GM19324 (cell line): ENCODE measurements around the gene ADD3.
"Not testable (repeated sequence)": the region's sequence is repeated elsewhere in the genome, so short reads cannot be mapped to it uniquely, and the experiment has no call there.

Experiments
- ATAC-seq: cut with Tn5 transposase; IDR thresholded peaks from one replicate; pipeline ENCODE4 v1.9.1; 2021; ENCODE audit warnings: mild to moderate bottlenecking, moderate library complexity; ENCODE audit not compliant: unreplicated experiment, low FRiP score

The ADD3 gene

DNA sequence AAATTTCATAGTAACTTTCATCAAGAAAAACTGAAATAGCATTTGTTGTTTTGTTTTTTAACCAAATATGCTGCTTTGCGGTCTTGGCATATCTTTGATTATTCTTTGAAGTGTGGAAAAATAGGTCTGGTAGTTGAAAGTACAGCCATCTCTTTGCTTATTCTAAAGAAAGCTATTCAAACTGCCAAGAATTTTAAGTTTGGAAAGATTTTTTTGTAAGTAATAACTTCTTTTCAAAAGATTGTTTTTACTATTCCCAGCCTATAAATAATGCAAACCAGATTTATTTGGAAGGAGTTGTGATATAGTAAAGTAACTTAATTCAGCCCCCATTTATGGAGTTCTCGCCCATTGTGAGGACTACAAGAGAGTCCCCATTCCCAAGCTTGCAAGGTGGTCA, 87.0 kb downstream of the ADD3 start:
- ATAC-seq = no peak

DNA sequence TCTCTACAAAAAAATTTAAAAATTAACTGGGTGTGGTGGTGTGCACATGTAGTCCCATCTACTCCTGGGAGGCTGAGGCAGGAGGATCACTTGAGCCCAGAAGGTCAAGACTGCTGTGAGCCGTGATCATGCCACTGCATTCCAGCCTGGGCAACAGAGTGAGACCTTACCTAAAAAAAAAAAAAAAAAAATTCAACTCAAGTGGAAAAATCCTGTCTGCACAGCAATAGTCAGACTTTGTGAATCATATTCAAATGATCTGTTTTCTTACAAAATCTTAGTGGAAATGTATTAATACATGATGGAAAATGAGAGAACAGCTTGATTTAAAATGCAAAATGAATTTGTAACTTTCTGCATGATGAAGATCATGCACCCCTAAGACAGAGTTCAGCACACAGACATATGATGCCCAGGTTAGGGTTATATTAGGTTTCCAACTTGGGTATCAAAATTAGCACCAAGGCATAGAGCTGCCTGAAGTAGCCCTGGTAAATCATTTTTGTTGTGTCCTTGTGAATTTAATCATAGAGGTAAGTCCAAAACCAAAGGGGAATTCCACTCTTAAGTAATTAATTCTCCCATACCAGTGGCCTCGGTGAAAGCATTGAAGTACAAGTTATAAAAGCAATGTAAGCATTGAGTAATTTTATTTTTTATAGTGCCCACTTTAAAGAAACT, 93.8 kb downstream of the ADD3 start:
- ATAC-seq = no peak

DNA sequence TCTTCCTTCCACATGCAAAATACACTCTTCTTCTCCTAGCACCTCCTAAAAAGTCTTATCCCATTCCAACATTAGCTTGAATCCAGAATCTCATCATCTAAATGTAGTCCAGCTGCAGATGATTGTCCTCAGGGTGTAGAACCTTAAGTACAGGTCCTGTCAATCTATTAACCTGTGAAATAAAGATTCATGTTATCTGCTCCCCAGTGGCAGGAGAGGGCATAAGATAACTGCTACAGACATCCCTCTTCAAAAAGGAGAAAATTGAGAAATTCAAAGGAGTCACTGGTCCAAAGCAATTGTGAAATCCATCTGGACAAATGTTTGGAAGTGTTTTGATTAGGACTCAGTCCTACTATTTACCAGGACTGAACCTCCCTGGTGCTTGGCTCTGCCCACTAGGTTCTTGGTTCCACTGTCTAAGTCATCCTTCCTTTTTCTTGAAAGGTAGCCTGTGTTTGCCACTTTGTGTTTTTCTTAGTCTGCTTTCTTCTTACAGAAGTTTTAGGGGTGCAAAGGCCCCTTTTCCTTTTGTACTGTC, 96.2 kb downstream of the ADD3 start:
- no peak for ATAC-seq

DNA sequence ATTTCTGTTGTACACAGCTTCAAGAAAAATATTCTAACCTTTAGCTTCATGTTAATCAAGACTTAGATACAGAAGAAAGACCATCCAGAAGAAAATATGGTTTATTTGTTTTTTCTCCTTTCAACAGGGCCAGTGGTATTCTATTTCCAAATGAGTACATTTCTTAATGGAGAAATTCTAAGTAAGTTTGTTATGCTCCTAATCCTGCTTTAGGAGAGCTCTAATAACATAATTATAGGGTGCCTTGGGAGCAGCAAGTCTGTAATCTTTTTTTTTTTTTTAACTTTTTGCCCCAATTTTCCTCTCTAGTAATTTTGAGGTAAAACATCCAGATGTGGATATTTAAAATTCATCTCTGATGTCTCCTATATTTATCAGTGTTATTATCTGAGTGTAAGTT, 98.1 kb downstream of the ADD3 start:
- no peak for ATAC-seq

DNA sequence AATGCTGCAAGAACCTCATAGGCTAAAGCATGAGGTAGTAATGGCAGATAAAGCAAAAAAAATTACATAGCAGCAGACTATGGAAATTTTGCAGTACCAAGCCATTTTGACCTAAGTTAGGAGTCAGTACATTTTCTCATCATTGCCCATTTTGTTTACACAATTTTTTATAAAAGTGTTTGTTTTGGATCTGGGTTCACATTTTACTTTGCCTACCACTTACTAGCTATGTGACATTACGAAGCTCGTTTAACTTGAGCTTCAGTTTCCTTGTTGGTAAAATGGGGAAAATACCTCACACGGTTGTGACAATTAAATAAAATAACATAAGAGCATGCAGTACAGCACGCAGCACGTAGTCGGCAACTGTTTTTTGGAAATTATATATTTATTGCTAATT, 99.6 kb downstream of the ADD3 start:
- ATAC-seq = no peak

DNA sequence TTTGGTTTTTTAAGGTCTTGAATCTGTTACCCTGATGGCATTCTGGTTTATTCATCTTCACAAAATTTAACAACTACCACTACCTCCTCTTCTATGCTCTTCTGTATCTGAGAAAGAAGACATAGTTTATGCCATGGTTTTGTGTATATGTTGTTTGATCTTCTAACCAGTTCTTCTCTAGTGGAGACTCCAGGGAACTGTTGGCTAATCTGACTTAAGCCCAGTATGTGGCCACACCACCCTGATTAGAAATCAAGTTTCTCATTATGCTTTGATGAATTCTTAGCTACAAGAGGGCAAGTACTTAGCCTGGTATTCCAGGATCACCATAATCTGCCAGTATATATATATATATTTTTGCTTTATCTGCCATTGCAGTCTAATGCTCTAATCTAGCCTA, 100.1 kb downstream of the ADD3 start:
- ATAC-seq = no peak

DNA sequence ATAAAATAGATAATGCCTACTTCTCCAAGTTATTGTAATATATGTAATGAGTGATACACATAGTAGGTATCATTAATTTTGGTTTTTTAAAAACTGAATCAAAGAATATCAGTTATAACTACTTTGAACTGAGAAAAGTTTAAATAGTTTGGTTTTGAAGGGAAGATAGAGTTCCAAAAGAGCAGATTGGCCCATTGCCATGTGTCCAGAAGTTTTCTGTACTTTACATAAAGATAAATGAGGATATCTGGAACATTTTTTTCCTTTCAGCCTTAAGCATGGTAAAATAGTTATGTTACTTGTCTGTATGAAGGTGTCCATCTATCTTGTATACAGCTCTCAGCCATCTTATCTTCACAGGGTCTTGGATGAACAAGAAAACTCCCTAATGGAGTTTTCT, 101.7 kb downstream of the ADD3 start:
- ATAC-seq = no peak

DNA sequence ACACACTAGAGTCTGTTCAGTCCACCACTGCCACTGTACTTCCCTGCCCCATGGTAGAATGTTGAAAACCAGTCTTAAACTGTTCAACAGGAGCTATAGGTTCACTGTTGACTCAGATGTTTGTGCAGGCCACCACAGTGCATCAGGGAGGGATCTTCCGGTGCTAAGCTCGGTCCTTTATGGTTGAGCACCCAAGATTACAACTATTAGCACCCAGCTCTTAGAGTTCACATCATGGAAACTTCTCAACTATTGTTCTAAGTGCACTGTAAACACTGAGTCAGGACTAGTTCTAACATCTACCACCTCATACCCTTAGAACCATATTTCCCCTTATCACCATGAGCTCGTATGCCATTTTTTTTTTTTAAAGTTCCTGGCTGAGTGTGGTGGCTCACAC, 102.6 kb downstream of the ADD3 start:
- no peak for ATAC-seq

DNA sequence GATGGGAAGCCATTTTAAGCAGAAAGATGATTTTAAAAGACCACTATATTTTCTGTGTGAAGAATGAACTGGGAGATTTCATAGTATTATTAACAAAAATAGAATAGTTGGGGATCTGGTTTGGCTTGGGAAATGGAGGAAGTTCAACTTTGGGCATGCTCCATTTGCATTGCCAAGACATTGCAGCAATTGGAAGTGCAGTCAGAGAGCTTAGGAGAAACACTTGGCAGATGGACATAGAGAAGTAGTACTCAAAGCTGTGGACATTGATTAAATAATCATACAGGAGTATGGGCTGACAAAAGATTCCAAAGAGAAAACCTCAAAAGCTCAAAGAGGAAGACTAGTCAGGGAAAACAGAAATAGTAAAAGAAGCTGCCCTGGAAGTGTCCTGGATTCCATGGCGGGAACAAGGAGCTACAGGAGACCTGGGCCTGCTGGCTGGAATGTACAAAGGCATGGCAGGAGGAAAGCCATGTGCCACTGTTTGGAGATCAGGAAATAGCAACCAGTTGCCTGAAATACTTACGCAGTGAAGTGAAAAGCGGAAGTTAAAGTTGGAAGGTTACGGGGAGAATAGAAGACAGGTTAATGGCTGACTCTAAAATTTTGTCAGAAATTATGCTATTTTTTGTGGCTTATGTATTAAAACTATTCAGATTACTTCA, 106.0 kb downstream of the ADD3 start:
- ATAC-seq = no peak

DNA sequence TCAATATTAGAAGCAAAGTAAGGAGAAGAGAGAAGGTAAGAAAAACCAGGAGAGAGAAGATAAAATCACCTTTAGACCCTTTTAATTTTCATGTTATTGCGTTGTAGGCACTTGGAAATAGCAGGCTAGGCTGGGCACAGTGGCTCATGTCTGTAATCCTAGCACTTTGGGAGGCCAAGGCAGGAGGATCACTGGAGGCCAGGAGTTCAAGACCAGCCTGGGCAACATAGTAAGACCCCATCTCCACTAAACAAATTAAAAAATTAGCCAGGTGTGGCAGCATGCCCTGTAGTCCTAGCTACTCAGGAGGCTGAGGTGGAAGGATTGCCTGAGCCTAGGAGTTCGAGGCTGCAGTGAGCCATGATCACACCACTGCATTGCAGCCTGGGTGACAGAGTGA, 106.9 kb downstream of the ADD3 start:
- not testable (repeated sequence) for ATAC-seq

DNA sequence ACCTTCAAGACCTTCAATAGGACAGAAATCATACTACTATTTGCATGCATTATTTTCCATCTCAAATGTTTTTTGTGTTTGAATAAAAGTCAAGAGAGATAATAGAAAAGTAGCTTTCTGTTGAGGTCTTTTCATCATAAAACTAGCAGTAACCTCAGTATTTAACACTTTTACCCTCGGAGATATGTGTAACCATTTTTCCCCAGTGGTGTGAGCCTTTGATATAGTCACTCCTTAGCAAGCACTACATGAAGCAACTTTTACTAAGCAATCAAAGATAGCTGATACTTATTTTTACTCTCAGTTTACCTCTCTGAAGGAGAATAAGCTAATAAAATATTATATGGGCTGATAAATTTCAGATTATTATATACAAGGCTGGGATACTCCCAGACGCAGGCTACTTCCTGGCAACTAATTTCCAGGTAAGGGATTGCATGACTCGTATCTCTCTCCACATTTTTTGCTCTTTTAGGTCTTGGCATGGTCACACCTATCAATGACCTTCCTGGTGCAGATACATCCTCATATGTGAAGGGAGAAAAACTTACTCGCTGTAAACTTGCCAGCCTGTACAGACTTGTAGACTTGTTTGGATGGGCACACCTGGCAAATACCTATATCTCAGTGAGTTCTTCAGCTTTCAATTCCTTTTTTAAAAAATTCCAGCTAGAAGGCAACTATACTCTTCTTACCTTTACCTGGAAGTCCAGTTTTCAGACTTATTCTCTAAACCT, 108.2 kb downstream of the ADD3 start:
- no peak for ATAC-seq

DNA sequence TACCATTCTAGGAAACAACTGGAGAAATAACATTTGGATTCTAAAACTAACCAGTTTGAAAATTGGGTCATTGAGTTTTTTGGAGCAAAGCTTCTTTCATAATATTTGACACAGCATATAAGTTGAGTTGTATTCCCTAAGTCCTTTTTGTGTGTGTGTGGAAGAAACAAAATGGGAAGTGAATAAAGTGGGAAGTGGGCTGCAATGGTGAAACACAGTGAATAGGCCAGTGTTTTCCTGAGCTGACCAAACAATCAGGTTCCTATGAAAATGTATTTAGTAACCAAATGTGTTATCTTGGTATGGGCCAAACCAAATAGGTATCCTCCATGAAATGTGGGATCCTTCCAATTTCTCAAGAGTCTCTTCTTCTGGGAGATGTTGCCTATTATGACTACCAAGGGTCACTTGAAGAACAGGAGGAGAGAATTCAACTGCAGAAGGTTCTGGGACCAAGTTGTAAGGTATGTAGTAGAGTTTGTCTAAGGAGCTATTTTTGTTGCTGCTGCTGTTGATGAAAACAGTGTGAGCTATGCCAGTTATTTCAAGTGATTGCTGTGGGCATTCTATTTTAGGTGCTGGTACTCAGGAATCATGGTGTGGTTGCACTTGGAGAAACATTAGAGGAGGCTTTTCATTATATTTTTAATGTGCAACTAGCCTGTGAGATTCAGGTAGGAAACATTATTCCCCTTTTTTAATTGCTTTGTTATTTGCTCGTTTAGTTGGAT, 111.3 kb downstream of the ADD3 start:
- ATAC-seq = no peak

DNA sequence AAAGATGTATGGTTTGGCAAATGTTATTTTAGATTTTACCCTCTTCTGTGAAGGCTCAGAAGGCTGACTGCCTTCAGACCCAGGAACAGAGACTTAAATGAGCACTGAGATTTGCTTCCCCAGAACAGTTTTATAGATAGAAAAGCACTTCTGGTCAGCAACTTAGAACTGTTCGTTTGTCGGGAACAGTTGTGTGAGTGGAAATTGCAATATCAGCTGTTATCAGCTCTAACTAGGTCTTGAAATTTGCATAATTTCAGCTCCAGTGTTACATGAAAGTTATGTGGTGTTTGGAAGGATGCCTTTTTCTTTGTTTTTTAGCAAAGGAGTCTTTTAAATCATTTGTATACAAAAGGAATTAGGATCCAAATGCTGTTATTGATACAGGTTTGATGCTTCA, 115.8 kb downstream of the ADD3 start:
- no peak for ATAC-seq

DNA sequence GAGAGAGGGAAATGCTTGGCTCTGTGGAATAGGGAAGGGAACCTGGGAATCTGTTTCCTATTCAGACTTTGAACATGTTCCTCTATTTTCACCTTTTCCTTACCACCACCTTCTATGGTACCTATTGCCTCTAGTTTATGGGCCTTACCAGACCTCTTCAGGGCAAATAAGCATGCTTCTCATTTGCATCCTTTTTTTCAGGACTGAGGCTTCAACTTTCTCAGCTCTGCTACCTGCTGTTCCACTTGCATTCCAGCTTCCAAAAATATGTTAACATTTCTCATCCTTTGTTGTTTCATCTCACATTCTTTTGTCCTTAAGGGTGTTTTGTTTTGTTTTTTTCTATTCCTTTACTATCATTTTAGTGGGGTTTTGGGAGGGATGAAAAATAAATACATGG, 121.7 kb downstream of the ADD3 start:
- no peak for ATAC-seq

DNA sequence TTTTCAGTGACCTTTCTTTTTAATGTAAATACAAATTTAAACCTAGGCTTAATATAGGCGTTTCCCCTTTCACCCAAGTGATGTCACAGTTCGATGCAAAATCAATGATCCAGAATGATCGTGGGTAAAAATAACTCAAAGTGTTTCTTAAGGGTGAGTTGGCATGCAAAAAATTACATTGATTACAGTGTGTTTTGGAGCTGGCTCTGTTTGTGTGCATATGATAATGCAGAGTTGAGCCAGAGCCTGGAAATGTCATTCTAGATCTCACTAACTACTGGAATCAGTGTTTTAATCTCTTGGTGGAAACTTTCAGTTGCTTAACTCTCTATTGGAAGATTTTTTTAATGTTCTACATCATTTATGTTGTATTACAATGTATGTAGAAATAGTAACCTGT, 127.1 kb downstream of the ADD3 start:
- ATAC-seq = no peak

DNA sequence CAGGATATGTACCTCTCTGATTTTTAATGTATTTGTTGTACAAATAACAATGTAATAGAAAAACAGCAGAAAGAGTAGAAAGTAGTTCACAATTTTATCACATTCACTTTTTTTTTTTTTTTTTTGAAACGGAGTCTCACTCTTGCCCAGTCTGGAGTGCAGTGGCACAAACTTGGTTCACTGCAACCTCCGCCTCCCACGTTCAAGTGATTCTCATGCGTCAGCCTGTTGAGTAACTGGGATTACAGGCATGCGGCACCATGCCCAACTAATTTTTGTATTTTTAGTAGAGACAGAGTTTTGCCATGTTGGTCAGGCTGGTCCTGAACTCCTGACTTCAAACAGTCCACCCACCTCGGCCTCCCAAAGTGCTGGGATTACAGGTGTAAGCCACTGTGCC, 128.1 kb downstream of the ADD3 start:
- ATAC-seq = not testable (repeated sequence)

DNA sequence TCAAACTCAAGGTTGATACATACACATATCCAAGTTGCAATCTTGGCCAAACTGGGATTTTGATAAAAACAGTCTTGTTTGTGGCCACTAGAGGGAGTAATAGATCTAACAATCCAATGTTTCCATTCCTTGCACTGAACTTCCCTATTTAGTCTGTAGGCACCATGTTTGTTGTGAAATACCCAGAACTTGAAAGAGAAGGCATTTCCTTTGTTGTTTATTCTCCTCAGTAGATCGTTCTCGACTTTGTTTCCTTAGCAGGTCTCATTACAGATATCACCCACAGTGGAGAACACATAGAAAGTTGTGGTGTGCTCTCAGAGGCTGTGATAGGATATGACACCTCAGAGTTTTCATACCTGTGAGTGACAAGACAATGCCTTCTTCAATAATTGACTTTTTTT, 129.4 kb downstream of the ADD3 start:
- peak; percentile 46 for ATAC-seq

DNA sequence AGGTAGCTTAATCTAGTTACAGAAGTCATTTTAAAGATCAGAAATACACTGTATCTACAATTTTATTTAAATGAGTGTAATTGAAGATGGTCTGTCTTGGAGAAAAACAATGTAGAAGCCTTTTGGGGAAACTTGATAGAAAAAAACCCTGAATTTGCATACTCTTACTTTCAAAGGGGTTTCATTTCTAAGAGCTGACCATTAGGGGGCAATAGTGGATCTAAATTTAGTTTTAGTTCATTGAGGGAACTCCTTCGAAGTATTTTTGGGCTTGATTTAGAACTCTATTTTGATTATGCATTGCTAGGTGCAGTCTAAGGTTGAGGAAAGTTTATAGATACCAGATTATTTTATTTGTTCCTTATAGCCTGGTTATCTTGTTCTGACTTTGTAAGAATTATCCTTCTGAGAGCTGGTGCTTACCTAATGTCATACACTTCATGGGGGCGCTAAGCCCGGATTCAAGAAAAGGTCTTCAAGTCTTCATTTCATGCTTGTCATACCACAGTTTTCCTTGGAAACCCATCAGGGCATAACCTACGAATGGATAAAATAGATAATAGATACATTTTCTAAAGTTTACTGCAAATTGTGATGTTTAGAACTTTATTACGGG, 130.5 kb downstream of the ADD3 start:
- peak; percentile 46 for ATAC-seq

DNA sequence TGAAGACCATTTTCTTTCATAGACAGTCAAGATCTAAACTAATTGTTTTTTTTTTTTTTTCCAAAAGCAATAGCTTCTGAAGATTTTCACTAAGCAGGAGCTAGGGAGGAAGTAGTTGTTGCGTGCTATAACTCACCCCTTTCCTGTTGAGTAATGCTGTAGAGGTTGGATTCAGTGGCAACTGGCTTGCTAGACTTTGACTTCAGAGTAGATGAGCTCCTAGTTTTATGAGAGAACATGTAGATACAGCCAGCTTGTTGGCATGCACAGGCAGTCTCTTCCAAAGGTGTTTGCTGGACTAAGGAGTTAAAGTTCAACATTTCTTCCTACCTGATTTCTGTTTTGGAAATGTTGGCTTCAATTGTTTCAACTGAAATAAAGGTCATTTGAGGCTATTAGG, 133.4 kb downstream of the ADD3 start:
- ATAC-seq = no peak

DNA sequence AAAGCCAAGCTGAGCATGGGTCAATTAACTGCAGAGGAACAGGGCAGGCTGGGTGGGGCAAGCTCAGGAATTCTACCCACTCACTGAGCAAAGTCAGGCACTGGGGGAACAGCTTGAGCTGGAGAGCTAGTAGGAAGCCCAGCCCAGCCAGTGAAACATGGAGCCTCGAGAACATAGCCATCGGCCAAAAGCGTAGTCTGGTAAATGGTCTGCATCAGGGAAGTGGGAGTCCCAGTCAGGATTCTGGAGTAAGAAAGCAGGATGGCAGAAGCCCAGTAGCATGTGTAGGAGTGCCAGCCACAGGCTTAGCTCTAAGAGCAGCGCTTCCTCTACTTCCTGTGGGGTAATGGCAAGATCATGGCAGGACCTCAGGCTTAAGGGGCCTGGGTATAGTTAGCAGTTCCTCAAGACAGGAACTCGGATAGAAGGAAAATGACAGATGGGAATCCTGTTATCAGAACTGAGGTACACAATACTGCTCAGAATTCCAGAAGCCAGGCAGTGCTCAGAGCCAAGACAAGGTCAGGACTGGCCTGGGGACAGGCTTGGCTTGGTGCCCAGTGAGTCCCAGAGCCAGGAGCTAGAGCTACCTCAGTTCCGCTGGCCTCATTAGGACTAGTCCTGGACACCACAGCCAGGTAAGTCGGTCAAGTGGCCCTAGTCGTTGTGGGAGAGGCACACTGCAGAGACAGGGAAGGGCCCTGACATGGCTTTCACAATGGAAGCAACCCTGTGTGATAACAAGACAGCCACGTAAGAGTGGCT, 134.3 kb downstream of the ADD3 start:
- ATAC-seq = no peak
